Superior temporal gyrus (tissue), 1 donor: ENCODE data around the gene YDJC.
A peak's percentile ranks its signal among the peaks of the same experiment; 100 is the strongest.
"Not testable (repeated sequence)": the region's sequence is repeated elsewhere in the genome, so short reads cannot be mapped to it uniquely, and the experiment has no call there.

Experiments
- DNase-seq: peaks from one replicate; pipeline ENCODE4 v3.0.0-alpha.2; 2016; ENCODE audit errors: extremely low spot score

Gene YDJC

GRCh38 chr22:21629255-21630149, at the start of gene YDJC:
TSS of gene YDJC (minus strand) at chr22:21630022. CDS start at chr22:21630014, 8 bp downstream.
- peak; percentile 91 for DNase-seq

GRCh38 chr22:21679383-21679782, 49.6 kb upstream of the YDJC start:
- no peak for DNase-seq

GRCh38 chr22:21678842-21679241, 49.0 kb upstream of the YDJC start:
- DNase-seq = not testable (repeated sequence)

- DNase-seq = no peak
Measured at GRCh38 chr22:21677606-21678443, 48.0 kb upstream of the YDJC start.

- no peak for DNase-seq
Measured at GRCh38 chr22:21674638-21675245, 44.9 kb upstream of the YDJC start.

GRCh38 chr22:21673534-21674321, 43.9 kb upstream of the YDJC start:
- no peak for DNase-seq

GRCh38 chr22:21672107-21672629, 42.3 kb upstream of the YDJC start:
- DNase-seq = no peak

- DNase-seq = no peak
Measured at GRCh38 chr22:21669026-21669425, 39.2 kb upstream of the YDJC start.

- no peak for DNase-seq
Measured at GRCh38 chr22:21666786-21667185, 37.0 kb upstream of the YDJC start.

GRCh38 chr22:21665047-21665851, 35.4 kb upstream of the YDJC start:
- no peak for DNase-seq

- DNase-seq = no peak
Measured at GRCh38 chr22:21663738-21664137, 33.9 kb upstream of the YDJC start.

- no peak for DNase-seq
Measured at GRCh38 chr22:21661991-21662390, 32.2 kb upstream of the YDJC start.

GRCh38 chr22:21660904-21661303, 31.1 kb upstream of the YDJC start:
- no peak for DNase-seq

GRCh38 chr22:21659864-21660525, 30.2 kb upstream of the YDJC start:
- no peak for DNase-seq

- DNase-seq = no peak
Measured at GRCh38 chr22:21657360-21658032, 27.7 kb upstream of the YDJC start.

GRCh38 chr22:21657020-21657359, 27.2 kb upstream of the YDJC start:
- DNase-seq = no peak

- DNase-seq = no peak
Measured at GRCh38 chr22:21652547-21653545, 23.0 kb upstream of the YDJC start.

GRCh38 chr22:21652010-21652546, 22.3 kb upstream of the YDJC start:
- peak; percentile 83 for DNase-seq
